HG03025 (cell line): Measurements from ENCODE around the gene MAPK1.
"Not testable (repeated sequence)": the region's sequence is repeated elsewhere in the genome, so short reads cannot be mapped to it uniquely, and the experiment has no call there.

Experiments
- ATAC-seq: cut with Tn5 transposase; IDR thresholded peaks from one replicate; pipeline ENCODE4 v1.9.1; 2021; ENCODE audit warnings: mild to moderate bottlenecking, moderate library complexity; ENCODE audit not compliant: unreplicated experiment, low FRiP score

MAPK1 gene

DNA sequence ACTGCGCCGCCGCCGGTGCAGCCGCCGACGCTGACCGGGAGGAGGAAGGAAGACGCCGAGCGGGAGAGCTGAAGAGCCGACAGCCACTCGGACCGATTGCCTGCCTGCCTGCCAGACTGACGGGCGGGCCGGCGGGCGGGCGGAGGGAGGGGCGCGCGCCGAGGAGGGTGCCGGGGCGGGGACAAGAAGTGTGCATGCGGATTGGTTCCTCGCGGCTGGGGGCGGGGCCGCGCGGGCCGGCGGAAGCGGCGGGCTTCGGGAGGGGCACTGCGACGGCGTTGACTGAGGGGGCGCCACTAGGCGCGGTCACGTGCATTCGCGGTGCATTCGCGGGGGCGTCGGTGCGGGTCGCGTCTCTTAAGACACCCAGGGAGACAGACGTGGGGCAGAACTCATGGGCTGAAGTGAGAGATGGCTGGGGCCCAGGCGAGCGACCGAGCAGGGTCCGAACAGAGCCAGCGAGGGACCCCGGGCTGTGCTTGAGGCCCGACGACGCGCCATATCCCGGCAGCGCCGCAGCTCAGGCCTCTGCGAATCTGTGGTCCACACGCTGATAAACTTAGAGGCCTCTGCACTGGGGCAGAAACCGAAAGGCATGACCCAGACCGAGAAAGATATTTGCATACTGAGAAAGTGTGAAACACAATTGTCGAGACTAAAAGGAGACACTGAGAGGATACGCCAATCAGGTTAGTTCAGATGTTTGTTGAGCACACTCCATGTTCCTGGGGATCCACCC lies at the start of gene MAPK1:
MAPK1 (minus strand) TSS at position 118 of the 739 bp plus-strand sequence. CDS start 205 bp downstream, outside the sequence.
- ATAC-seq = peak; percentile 73

DNA sequence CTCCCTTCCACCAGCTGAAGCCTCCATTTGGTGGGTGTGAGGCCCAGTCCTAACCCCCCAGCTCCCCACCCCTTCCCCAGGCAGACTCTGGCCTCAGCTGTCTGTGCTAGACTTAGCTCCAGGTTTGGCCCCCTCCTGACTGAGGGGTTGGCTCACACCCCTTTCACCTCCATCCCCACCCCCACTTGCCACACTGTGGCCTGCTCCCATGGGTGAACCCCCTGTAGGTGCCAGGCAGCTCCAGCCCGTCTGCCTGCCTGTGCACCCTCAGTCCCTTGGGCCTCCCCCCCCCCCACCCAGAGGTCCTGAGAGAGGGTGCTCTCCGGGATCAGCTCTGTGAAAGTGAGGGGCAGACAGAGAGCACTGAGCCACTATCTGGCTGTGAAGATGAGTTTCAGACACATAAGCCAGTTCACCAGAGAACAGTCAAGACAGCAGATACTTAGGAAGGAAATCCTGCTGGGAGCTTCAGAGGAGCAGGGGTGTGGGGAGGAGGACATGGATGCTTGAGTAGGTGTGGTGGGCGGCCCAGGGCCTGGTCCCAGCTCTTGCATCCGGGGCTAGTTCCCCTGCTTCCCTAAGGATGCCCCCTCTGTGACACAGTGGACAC lies 49.0 kb upstream of the MAPK1 start:
- ATAC-seq = no peak

DNA sequence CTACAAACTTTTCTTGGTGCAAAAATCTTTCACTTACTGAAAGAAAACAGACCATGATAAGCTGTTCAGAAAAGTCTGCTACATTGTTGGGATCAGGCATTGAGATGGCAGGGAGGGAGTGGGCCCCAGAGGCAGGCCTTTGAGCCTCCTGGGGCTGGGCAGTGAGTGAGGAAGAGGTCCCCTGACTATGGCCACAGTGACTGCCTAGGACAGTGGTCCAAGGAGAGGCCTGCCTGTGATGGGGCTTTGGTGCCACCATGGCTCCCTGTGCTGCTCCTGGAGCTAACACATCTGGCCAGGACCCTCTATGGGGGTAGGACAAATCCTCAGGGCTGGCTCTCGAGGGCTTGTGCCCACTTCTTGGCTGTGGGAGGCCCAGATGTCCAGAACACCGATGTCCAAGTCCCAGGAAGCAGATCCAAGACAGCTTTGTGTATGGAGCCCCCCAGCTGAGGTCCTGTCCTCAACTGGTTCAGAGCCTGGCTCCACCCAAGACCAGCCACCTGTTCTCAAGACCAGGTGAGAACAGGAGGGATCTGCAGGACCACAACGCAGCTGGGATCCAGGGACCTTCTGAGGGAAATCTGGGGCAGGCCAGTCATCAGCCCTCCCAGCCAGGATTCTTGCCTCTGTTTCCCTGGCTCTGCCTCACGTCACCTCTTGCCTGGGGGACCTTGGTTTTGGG lies 48.3 kb upstream of the MAPK1 start:
- no peak for ATAC-seq

- not testable (repeated sequence) for ATAC-seq
Measured at GRCh38 chr22:21914033-21914642, 46.7 kb upstream of the MAPK1 start.

DNA sequence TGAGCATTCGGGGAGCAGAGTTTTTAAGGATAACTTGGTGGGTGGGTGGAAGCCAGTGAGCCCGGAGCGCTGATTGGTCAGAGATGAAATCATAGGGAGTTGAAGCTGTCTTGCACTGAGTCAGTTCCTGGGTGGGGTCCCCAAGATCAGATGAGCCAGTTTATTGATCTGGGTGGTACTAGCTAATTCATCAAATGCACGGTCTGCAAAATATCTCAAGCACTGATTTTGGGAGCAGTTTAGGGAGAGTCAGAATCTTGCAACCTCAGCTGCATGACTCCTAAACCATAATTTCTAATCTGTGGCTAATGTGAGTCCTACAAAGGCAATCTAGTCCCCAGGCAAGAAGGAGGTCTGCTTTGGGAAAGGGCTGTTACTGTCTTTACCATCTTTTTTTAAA lies 42.9 kb upstream of the MAPK1 start:
- ATAC-seq = not testable (repeated sequence)

- ATAC-seq = no peak
Measured at GRCh38 chr22:21909871-21910270, 42.4 kb upstream of the MAPK1 start.

DNA sequence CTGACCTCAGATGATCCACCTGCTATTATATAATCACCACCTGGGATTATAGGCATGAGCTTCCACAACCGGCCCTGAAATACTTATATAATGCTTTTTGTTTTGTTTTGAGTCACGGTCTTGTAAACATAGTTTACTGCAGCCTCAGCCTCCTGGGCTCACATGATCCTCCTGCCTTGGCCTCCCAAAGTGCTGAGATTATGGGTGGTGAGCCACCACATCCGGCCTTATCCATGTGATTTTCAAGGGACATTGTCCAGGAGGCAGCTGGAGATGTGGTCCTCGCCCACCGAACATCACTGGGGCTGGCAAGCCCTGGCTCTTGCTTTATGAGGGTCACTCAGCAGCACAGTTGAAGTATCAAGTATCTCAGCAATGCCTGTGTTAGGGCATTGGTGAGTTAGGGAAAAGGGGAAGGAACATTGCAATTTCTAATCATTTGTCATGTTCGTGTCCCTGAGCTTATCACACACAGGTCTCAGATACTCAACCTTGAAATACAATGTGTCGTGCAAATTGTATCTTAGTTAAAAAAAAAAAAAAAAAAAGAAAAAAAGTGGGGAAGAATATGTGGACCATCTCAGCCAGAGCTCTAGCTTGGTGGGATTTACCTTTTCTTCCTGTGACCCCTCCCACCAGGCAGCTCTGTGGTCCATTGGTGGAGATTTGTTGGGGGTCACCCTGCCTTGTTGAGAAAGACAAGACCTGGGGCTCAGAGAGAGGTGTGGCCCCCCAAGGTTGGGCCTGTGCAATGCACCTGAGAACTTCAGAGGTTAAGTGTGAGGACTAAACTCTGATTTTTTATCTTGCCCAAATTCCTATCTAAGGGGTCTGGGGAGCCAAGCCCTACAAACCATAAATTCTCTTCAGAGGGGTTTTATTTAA lies 40.4 kb upstream of the MAPK1 start:
- no peak for ATAC-seq

GRCh38 chr22:21905234-21905633 lies 37.8 kb upstream of the MAPK1 start:
- not testable (repeated sequence) for ATAC-seq

- ATAC-seq = no peak
Measured at GRCh38 chr22:21904250-21904789, 36.9 kb upstream of the MAPK1 start.

DNA sequence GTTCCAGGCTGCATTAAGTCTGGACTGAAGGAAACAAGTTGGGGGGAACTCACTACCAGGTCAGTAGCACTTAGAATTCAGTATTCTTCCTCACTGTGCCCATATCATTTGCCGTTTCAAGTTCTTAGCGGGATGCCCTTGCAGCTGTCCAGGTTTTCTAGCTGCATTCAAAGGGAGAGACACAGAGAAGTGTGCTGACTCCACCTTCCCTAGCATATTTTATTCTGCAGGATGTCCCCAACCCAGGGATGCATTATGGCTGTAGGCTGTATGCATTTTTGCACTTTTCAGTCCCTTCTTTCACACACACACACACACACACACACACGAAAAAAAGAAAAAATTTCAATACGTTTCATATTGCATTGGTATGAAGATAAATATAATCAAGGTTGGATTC lies 35.8 kb upstream of the MAPK1 start:
- no peak for ATAC-seq

- no peak for ATAC-seq
Measured at GRCh38 chr22:21902296-21903087, 35.0 kb upstream of the MAPK1 start.

DNA sequence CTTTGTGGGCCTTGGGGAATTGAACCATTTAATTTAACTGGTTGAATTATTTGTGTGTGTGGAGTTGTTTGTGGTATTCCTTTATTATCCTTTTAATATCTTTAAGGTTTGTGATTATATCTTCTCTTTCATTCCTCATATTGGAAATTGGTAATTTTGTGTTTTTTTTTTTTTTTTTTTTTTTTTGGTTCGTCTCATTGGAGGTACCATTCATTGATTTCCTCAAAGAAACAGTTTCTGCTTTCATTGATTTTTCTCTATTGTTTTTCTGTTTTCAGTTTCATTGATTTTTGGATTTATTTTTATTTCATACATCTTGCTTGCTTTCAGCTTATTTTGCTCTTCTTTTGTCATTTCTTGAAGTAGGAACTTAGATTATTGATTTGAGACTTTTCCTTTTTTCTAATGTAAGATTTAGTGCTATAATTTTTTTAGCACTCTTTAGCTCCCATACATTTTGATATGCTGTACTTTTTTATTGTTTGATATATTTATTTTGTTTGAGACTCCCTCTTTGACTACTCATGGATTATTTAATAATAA lies 31.0 kb upstream of the MAPK1 start:
- ATAC-seq = no peak

DNA sequence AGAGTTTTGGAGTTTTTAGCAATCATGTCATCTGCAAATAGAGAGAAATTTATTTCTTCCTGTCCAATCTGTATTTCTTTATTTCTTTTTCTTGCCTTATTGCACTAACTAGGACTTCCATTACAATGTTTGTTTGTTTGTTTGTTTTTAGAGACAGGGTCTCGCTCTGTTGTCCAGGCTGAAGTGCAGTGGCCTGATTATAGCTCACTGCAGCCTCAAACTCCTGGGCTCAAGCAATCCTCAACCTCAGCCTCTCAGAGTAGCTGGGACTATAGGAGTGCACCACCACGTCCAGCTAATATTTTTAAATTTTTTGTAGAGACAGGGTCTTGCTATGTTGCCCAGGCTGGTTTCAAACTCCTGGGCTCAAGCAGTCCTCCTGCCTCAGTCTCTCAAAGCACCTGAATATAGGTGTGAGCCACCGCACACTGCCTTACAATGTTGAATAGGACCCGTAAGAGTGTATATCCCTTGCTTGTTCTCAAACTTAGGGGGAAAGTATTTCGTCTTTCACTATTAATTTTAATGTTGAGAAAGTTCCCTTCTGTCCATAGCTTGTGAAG lies 29.6 kb upstream of the MAPK1 start:
- ATAC-seq = no peak

- ATAC-seq = not testable (repeated sequence)
Measured at GRCh38 chr22:21896275-21896674, 28.8 kb upstream of the MAPK1 start.

DNA sequence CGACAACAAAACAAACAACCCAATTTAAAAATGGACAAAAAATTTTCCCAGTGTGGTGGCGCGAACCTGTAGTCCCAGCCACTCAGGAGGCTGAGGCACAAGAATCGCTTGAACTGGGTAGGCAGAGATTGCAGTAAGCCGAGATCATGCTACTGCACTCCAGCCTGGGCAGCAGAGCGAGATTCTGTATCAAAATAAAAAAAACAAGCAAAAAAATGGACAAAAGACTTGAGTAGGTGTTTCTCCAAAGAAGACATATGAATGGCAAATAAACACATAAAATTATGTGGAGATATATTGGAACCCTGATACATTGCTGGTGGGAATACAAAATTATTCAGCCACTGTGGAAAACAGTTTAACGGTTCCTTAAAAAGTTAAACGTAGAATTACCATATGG lies 27.4 kb upstream of the MAPK1 start:
- ATAC-seq = no peak

GRCh38 chr22:21889251-21889990 lies 22.0 kb upstream of the MAPK1 start:
- ATAC-seq = no peak

DNA sequence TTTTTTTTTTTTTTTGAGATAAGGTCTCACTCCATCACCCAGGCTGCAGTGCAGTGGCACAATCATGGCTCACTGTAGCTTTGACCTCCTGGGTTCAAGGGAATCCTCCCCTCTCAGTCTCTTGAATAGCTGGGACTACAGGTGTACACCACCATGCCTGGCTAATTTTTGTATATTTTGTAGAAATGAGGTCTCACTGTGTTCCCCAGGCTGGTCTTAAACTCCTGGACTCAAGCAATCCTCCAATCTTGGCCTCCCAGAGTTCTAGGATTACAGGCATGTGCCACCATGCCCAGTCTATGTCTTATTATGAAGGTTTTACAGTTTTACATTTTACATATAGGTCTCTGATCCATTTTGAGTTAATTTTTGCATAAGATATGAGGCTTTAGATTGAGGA lies 20.4 kb upstream of the MAPK1 start:
- ATAC-seq = no peak

- ATAC-seq = not testable (repeated sequence)
Measured at GRCh38 chr22:21883930-21884329, 16.5 kb upstream of the MAPK1 start.
